ENCODE results near the gene PRMT7.

PRMT7 gene

DNA sequence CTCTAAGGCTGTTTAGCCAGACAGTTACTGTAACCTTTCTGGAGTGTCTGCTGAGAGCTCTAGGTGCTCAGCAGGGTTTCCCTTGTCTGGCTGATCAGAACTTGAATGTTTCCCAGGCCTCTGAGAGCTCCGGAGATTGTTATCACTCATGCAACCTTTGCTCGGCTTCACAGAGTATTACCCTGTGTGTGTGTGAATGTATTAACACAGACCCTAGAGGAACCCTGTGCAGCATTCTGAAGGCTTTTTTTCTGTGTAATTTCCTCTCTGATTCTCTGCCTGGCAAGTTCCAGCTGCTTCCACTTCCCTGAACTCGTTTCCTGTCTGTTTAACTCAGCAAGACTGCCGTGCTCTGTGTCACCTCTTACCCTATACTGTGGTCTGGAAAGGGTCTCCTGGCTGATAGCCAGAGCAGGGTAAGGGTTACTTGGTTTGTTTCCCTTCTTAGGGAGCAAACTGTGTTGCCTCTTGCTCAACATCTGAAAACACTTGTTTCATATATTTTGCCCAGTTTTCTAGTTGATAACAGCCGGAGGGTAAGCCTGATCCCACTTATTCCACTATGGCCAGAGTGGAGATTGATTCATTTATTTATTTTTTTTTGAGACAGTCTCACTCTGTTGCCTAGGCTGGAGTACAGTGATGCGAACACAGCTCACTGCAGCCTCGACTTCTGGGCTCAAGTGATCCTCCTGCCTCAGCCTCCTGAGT lies 21.7 kb downstream of the PRMT7 start:
- TF ChIP-seq, protein P1, sequence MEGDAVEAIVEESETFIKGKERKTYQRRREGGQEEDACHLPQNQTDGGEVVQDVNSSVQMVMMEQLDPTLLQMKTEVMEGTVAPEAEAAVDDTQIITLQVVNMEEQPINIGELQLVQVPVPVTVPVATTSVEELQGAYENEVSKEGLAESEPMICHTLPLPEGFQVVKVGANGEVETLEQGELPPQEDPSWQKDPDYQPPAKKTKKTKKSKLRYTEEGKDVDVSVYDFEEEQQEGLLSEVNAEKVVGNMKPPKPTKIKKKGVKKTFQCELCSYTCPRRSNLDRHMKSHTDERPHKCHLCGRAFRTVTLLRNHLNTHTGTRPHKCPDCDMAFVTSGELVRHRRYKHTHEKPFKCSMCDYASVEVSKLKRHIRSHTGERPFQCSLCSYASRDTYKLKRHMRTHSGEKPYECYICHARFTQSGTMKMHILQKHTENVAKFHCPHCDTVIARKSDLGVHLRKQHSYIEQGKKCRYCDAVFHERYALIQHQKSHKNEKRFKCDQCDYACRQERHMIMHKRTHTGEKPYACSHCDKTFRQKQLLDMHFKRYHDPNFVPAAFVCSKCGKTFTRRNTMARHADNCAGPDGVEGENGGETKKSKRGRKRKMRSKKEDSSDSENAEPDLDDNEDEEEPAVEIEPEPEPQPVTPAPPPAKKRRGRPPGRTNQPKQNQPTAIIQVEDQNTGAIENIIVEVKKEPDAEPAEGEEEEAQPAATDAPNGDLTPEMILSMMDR (IDR thresholded peaks at IDR 0.05; ENCODE audit: low read depth, low read length), result no peak
- H3K4me3 ChIP-seq (ENCODE audit: low read depth, low read length), result peak overlapping the region; percentile 26; the same call in 1 of the 2 replicates

DNA sequence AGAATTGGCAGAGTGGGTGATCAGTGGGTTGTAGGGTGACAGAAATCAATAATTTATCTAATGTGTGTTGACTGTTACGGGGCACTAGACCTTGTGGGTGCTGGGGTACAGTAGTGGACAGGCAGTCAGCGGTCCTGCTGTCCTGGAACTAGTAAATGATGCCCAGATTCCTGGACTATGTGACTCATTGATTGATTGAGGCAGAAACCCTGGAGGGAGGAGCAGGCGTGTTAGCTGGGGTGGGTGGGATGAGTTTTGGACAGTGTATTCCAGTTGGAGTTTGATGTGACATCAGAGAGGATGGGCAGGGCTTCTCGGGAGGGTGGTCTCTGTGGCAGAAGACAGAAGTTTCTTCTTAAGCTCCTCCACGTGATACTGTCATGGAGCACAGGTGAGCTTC lies 24.4 kb downstream of the PRMT7 start:
- TF ChIP-seq, protein P1 (IDR thresholded peaks at IDR 0.05; ENCODE audit: low read depth, low read length), result no peak
- no peak overlapping the region for H3K4me3 ChIP-seq (ENCODE audit: low read depth, low read length)

DNA sequence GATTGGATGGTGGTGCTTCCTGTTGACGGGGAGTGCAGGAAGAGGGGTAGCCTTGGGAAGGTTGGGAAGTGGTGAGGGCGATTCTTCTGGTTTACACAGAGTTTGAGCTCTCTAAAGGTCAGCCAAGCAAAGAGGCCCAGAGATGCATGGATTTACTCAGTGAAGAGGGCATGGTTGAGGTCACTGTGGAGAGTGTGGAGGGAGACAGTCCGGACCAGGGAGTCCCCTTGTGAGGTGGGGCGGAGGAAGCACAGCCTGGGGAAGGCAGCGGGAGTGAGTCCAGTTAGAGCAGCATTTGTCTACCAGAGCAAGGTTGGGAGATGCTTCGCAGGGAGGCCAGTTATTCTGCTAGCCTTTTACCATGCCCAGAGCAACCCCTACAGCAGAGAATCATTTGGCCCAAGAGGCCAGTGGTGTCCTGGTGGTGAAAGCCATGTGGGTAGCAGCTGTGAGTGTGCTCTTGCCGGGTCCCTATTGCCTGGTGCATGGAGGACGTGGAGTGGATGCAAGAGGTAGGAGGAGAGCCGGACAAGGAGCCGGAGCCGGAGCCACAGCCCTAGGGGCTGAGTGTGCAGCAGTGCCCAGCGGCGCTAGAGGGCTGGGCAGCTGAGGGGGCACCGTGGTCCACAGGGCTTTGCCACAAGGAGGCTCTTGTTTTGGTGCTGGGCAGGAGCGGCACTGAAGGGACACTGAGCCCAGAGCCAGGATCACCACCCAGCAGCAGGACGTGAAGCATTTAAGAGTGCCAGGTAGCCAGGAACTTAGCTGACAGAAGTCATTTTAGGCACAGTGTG lies 27.7 kb downstream of the PRMT7 start:
- TF ChIP-seq, protein P1 (IDR thresholded peaks at IDR 0.05; ENCODE audit: low read depth, low read length), result no peak
- no peak overlapping the region for H3K4me3 ChIP-seq (ENCODE audit: low read depth, low read length)

DNA sequence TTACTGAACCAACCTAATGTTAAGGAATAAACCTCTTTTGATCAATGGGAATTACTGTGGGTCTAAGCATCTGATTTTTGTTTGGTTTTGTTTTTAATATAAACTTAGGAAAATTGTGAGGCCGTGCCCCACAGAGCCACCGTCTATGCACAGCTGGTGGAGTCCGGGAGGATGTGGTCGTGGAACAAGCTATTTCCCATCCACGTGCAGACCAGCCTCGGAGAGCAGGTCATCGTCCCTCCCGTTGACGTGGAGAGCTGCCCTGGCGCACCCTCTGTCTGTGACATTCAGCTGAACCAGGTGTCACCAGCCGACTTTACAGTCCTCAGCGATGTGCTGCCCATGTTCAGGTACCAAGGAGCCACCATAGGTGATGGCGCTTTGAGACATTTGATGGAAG lies 28.4 kb downstream of the PRMT7 start:
- TF ChIP-seq, protein P1 (IDR thresholded peaks at IDR 0.05; ENCODE audit: low read depth, low read length), result no peak
- no peak overlapping the region for H3K4me3 ChIP-seq (ENCODE audit: low read depth, low read length)

DNA sequence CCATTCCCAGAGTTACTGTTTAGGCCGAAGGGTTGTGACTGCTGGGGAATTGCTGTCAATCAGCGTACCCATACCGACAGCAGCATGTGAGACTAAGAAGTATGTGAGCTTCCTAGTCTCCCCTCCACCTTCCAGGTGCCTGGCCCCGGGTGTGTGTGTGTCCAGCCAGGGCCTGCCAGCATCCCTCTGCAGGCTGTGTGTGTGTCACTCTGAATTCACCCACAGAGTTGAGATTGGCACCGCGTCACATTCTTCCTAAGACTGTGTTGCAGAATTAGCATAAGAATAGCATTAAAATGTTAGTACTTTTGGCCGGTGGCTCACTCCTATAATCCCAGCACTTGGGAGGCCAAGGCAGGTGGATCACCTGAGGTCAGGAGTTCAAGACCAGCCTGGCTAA lies 31.8 kb downstream of the PRMT7 start:
- TF ChIP-seq, protein P1 (IDR thresholded peaks at IDR 0.05; ENCODE audit: low read depth, low read length), result no peak
- H3K4me3 ChIP-seq (ENCODE audit: low read depth, low read length), result no peak overlapping the region

DNA sequence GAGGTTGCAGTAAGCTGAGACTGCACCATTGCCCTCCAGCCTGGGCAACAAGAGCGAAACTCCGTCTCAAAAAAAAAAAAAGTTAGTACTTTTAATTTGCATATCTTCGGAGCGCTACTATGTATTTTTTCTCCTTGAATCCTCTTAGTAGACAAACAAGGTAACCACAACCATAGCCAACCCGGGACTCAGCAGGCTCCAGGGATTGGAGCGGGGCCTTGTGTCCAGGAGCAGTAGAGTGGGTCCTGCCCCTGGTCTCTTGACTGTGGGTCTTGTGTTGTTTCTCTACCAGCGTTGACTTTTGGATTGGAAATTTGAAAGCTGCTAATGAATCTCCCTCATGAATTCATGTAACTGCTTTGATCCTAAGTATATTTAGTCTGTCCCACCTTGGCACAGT lies 32.3 kb downstream of the PRMT7 start:
- H3K4me3 ChIP-seq (ENCODE audit: low read depth, low read length), result no peak overlapping the region
- TF ChIP-seq, protein P1 (IDR thresholded peaks at IDR 0.05; ENCODE audit: low read depth, low read length), result no peak

DNA sequence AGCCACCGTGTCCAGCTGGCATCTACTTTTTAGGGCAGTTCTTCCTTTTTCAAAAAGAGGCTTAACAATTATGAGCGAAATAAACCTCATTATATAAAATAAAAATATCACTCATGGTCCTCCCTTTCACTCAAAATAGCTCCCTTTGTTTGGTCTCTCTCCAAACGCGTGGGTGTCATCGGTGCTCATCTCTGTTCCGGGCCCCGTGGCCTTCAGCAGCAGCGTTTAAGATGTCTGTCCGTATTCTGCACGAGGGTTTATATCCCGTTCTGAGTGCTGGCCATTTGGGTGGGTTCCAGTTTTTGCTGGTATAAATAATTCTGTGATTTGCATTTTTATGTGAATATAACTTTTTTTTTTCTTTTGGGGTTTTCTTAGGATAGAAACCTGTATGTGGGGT lies 33.4 kb downstream of the PRMT7 start:
- TF ChIP-seq, protein P1 (IDR thresholded peaks at IDR 0.05; ENCODE audit: low read depth, low read length), result no peak
- no peak overlapping the region for H3K4me3 ChIP-seq (ENCODE audit: low read depth, low read length)

Measured in WI38 (cell line).